Measurements from ENCODE around the gene NR3C1.

Gene NR3C1

DNA sequence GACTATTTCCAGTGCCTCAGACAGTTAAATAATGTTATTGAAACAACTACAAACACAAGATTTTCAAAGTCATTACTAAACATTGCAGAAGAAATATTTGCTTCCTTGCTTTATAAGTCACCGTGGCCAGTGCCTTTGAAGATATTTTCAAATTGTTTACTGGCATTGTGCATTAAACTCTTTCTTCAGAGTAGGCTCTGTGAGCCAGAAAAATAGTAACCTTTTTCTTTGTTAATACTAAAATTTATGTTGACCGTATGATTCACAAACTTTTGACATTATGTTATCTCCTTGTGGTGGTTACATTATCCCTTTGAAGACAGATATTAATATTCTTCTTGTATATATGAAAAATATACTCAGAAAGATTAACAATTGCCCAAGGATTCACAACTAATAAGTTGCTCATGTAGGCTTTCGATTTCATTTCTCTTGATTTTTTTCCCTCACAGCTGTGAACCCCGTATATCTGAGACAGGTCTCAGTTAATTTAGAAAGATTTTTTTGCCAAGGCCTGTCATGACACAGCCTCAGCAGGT lies 140.1 kb downstream of the NR3C1 start:
- H3K9ac ChIP-seq (ENCODE audit: low read length): no peak overlapping the region
- H3K27me3 ChIP-seq (replicated peaks; ENCODE audit: control insufficient read depth, insufficient read depth, low read length): no peaks in the 10 kb centered on the region
- DNase-seq (ENCODE audit: low read depth): peak; percentile 15
- H3K36me3 ChIP-seq (ENCODE audit: control insufficient read depth, insufficient read depth, low read length, severe bottlenecking): no peaks in the 10 kb centered on the region
- H3K9me3 ChIP-seq (ENCODE audit: control insufficient read depth, low read length): peaks cover 10% of the 10 kb centered on the region
- peaks cover 12% of the 10 kb centered on the region for H3K4me1 ChIP-seq (ENCODE audit: control insufficient read depth, insufficient read depth, low read length)
- H3K4me3 ChIP-seq (ENCODE audit: low read length): no peak overlapping the region

DNA sequence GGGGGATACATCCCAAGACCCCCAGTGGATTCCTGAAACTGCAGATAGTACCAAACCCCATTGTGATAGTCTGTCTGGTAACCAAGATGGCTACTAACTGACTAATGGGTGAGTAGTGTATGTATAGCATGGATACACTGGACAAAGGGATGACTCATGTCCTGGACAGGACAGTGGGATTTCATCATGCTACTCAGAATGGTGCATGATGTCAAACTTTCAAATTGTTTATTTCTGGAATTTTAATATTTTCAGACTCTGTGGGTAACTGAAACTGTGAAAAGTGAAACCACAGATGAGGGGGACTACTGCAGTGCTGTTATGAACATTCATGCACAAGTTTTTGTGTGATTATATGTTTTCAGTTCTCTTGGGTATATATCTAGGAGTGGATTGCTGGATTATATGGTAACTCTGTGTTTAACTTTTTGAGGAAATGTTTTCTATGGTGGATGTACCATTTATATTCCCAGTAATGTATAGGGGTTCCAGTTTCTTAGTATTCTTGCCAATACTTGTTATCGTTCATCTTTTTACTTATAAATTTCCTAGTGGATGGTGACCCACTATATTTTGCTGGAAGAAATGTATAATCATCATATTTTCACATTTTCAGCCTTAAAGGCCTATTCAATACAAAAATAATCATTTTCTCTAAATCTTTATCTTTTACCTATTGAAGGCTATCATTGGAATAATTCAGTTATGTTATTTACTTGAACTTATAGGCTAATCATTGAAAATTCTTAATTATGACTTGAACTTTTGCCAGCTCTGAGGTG lies 140.9 kb downstream of the NR3C1 start:
- peak; percentile 83 for DNase-seq (ENCODE audit: low read depth)
- H3K9ac ChIP-seq (ENCODE audit: low read length): no peak overlapping the region
- peaks cover 9% of the 10 kb centered on the region for H3K9me3 ChIP-seq (ENCODE audit: control insufficient read depth, low read length)
- H3K27me3 ChIP-seq (replicated peaks; ENCODE audit: control insufficient read depth, insufficient read depth, low read length): no peaks in the 10 kb centered on the region
- H3K36me3 ChIP-seq (ENCODE audit: control insufficient read depth, insufficient read depth, low read length, severe bottlenecking): no peaks in the 10 kb centered on the region
- H3K4me3 ChIP-seq (ENCODE audit: low read length): no peak overlapping the region
- H3K4me1 ChIP-seq (ENCODE audit: control insufficient read depth, insufficient read depth, low read length): peaks cover 12% of the 10 kb centered on the region

DNA sequence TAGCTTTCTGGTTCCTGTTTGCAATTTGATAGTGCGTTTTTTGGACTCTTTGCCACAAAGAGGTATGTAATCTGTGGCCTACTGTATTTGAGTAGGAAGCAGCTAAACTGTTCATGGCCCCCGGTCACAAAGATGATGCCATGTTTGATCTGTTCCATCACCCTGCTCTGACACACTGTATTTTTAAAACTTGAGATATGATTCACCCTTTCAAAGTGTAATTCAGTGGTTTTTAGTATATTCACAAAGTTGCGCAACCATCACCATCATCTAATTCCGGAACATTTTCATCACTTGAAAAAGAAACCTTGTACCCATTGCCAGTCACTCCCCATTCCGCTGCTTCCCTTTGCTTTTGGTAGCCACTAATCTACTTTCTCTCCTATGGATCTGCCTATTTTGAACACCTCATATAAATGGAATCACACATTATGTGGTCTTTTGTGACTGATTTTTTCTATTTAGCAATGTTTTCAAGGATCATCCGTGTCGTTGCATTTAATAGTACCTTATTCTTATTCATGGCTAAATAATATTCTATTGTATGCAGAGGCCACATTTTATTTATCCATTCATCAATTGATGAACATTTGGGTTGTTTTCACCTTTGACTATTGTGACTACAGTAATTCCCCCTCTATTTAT lies 141.6 kb downstream of the NR3C1 start:
- peak; percentile 74 for DNase-seq (ENCODE audit: low read depth)
- no peaks in the 10 kb centered on the region for H3K36me3 ChIP-seq (ENCODE audit: control insufficient read depth, insufficient read depth, low read length, severe bottlenecking)
- H3K9ac ChIP-seq (ENCODE audit: low read length): no peak overlapping the region
- H3K4me1 ChIP-seq (ENCODE audit: control insufficient read depth, insufficient read depth, low read length): peaks cover 12% of the 10 kb centered on the region
- H3K27me3 ChIP-seq (replicated peaks; ENCODE audit: control insufficient read depth, insufficient read depth, low read length): no peaks in the 10 kb centered on the region
- H3K9me3 ChIP-seq (ENCODE audit: control insufficient read depth, low read length): peaks cover 5% of the 10 kb centered on the region
- no peak overlapping the region for H3K4me3 ChIP-seq (ENCODE audit: low read length)

DNA sequence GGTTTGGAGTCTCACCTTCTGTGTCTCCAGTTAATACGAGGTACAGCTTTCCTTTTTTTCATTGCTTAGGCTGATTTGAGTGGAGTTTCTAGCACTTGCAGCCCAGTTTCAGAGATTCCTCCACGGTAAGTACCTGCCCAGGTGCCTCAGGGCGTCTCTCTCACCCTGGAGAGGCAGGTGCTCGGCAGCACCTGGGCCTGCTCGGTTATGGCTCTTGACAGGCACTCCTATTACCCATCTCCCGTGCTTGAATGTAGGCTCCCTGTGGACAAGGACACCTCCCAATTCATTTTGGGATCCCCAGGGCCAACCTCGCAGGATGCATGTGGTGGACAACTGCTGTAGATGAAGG lies 144.3 kb downstream of the NR3C1 start:
- H3K4me3 ChIP-seq (ENCODE audit: low read length): no peak overlapping the region
- H3K4me1 ChIP-seq (ENCODE audit: control insufficient read depth, insufficient read depth, low read length): peaks cover 12% of the 10 kb centered on the region
- H3K36me3 ChIP-seq (ENCODE audit: control insufficient read depth, insufficient read depth, low read length, severe bottlenecking): no peaks in the 10 kb centered on the region
- no peak overlapping the region for H3K9ac ChIP-seq (ENCODE audit: low read length)
- no peak for DNase-seq (ENCODE audit: low read depth)
- H3K9me3 ChIP-seq (ENCODE audit: control insufficient read depth, low read length): no peaks in the 10 kb centered on the region
- no peaks in the 10 kb centered on the region for H3K27me3 ChIP-seq (replicated peaks; ENCODE audit: control insufficient read depth, insufficient read depth, low read length)

DNA sequence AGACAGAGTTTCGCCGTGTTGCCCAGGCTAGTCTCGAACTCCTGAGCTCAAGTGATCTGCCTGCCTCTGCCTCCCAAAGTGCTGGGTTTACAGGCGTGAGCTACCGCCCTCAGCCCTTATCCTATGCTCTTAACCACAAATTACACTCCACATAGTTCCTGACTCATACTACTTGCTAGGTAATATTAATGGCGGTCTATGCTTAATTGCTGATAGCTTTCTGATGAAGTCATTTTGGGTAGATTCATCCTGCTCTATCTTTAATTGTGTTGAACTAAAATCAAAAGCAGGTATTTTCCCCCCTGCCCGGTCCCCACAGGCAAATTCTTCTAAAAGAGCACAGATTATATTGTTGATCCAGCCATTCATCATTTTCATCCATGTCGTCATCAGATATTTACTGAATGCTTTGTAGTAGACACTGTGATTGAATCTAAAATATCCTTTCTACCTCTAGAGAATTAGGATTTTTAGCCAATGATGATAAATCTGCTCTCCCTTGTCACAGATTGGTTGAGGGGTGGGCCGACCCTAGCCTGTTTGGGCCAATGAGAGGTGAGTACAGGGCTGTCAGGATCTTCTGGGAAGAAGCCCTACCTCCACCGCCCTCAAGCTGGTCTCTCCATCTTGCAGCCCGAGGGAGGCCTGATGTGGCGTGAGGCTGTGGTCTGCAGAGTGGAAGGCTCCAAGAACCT lies 144.8 kb downstream of the NR3C1 start:
- H3K9ac ChIP-seq (ENCODE audit: low read length): no peak overlapping the region
- H3K4me1 ChIP-seq (ENCODE audit: control insufficient read depth, insufficient read depth, low read length): peaks cover 12% of the 10 kb centered on the region
- H3K27me3 ChIP-seq (replicated peaks; ENCODE audit: control insufficient read depth, insufficient read depth, low read length): no peaks in the 10 kb centered on the region
- no peak for DNase-seq (ENCODE audit: low read depth)
- no peaks in the 10 kb centered on the region for H3K36me3 ChIP-seq (ENCODE audit: control insufficient read depth, insufficient read depth, low read length, severe bottlenecking)
- no peaks in the 10 kb centered on the region for H3K9me3 ChIP-seq (ENCODE audit: control insufficient read depth, low read length)
- H3K4me3 ChIP-seq (ENCODE audit: low read length): no peak overlapping the region

DNA sequence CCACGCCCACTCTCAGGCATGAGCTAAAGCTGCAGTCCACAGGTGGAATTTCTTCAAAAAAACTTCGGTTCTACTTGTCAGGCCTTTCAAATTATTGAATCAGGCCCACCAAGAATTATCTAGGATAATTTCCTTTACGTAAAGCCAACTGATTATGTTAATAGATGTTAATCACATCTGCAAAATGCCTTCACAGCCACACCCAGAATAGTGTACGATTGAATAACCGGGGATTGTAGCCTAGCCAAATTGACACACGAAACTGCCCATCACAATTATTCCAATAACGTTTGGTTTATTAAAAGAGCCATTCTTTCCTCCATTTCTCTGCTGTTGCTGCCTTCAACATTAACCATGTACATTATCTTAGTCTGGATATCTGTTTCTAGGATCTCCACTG lies 148.7 kb downstream of the NR3C1 start:
- Histone ChIP-seq H3K9ac (ENCODE audit: low read length) (no peak overlapping the region), H3K4me3 (ENCODE audit: low read length) (no peak overlapping the region), H3K9me3 (ENCODE audit: control insufficient read depth, low read length) (no peaks in the 10 kb centered on the region), H3K27me3 (replicated peaks; ENCODE audit: control insufficient read depth, insufficient read depth, low read length) (no peaks in the 10 kb centered on the region), H3K36me3 (ENCODE audit: control insufficient read depth, insufficient read depth, low read length, severe bottlenecking) (no peaks in the 10 kb centered on the region), H3K4me1 (ENCODE audit: control insufficient read depth, insufficient read depth, low read length) (peaks cover 1% of the 10 kb centered on the region)
- DNase-seq (ENCODE audit: low read depth): no peak

DNA sequence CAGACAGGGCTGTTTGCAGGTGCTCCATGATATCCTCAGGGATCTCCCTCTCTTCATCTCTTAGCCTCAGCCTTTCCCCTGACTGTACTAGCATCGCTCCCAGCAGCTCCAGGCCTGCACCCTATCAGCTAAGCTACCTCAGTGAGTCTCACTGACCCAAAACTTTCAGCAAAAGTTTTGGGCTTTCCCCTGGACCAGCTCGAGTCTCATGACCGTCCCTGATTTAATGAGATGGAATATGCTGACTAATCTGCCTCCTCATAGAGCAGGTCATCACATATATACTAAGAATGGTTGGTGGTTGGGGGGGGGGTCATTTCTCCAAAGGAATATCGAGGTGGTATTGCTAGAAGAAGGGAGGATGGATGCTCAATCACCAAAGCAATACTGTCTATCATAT lies 151.5 kb downstream of the NR3C1 start:
- no peaks in the 10 kb centered on the region for H3K9me3 ChIP-seq (ENCODE audit: control insufficient read depth, low read length)
- H3K27me3 ChIP-seq (replicated peaks; ENCODE audit: control insufficient read depth, insufficient read depth, low read length): no peaks in the 10 kb centered on the region
- H3K4me1 ChIP-seq (ENCODE audit: control insufficient read depth, insufficient read depth, low read length): peaks cover 13% of the 10 kb centered on the region
- H3K9ac ChIP-seq (ENCODE audit: low read length): no peak overlapping the region
- DNase-seq (ENCODE audit: low read depth): no peak
- H3K4me3 ChIP-seq (ENCODE audit: low read length): no peak overlapping the region
- no peaks in the 10 kb centered on the region for H3K36me3 ChIP-seq (ENCODE audit: control insufficient read depth, insufficient read depth, low read length, severe bottlenecking)

DNA sequence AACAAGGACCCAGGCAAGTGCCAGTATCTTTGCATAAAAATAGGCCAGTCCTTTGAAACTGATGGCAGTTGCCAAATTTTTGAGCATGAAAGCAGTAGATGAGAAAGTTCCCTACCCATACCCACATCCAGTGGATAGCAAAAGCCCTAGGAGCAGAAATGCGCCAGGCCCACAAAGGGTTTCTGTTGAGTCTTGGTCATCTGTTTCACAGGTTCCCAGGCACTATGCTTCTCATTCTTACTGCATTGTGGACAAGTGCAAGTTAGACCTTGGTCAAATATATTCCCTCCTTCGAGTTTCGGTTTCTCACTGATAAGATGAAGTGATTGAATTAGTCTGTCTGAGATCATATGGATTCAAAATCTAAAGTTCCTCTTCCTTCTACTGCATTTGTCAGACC lies 152.3 kb downstream of the NR3C1 start:
- H3K4me1 ChIP-seq (ENCODE audit: control insufficient read depth, insufficient read depth, low read length): peaks cover 16% of the 10 kb centered on the region
- no peaks in the 10 kb centered on the region for H3K9me3 ChIP-seq (ENCODE audit: control insufficient read depth, low read length)
- H3K9ac ChIP-seq (ENCODE audit: low read length): no peak overlapping the region
- H3K27me3 ChIP-seq (replicated peaks; ENCODE audit: control insufficient read depth, insufficient read depth, low read length): no peaks in the 10 kb centered on the region
- H3K36me3 ChIP-seq (ENCODE audit: control insufficient read depth, insufficient read depth, low read length, severe bottlenecking): no peaks in the 10 kb centered on the region
- no peak for DNase-seq (ENCODE audit: low read depth)
- no peak overlapping the region for H3K4me3 ChIP-seq (ENCODE audit: low read length)

DNA sequence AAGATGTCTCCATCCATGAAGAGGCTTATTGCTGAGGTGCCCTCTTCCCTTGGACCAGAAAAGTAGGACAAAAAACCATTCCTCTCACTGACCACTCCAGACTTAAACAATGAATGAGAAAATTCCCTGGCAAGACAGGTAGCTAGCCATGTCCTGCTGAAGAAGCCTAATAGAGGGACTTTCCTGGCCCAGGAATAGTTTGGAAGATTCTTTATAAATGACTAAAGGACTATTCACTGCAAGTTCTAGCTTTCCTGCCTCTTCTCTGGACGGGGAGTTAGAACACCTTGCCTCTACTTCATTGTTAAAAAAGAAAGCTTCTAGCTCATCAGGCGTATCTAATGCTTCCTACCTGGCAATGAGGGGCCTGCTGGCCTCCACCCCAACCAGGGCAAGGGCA lies 153.6 kb downstream of the NR3C1 start:
- Histone ChIP-seq H3K36me3 (ENCODE audit: control insufficient read depth, insufficient read depth, low read length, severe bottlenecking) (no peaks in the 10 kb centered on the region), H3K4me1 (ENCODE audit: control insufficient read depth, insufficient read depth, low read length) (peaks cover 28% of the 10 kb centered on the region), H3K27me3 (replicated peaks; ENCODE audit: control insufficient read depth, insufficient read depth, low read length) (no peaks in the 10 kb centered on the region), H3K9ac (ENCODE audit: low read length) (no peak overlapping the region), H3K9me3 (ENCODE audit: control insufficient read depth, low read length) (no peaks in the 10 kb centered on the region), H3K4me3 (ENCODE audit: low read length) (no peak overlapping the region)
- no peak for DNase-seq (ENCODE audit: low read depth)

DNA sequence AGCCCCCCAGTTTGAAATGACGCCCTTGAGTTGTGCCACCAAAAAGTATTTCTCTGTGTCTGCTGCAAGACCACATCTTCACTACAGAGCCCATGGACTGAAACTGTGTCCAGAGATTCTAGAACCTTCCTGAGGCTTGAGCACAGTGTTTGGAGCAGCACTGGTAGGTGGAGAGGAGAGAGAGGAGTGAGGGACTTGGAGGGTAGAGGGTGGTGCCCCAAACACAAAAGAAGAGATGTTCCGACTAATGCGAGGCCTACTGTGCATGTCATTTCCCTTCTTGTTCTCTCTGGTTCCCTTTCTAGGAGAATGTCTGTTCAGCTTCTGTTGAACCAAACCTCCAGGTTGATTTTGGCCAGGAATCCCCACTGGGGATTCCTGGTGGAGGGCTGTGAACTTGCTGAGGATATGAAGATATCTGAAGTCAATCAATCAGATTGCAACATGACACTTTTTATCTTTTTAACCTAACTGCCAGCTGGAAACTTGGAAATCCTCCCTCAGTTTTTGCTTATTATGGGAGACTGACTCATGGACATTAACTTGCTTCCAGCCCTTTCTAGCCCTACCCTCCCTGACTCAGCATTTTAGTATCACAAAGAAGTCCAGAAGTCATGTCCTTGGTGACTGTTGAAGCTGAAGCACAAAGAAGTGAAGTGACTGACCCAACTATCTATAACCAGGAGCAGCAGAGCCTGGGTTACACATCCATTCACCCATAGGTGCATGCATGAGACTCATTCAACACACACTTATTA lies 154.5 kb downstream of the NR3C1 start:
- DNase-seq (ENCODE audit: low read depth): peak; percentile 81
- no peaks in the 10 kb centered on the region for H3K27me3 ChIP-seq (replicated peaks; ENCODE audit: control insufficient read depth, insufficient read depth, low read length)
- H3K9ac ChIP-seq (ENCODE audit: low read length): no peak overlapping the region
- H3K4me1 ChIP-seq (ENCODE audit: control insufficient read depth, insufficient read depth, low read length): peaks cover 36% of the 10 kb centered on the region
- no peaks in the 10 kb centered on the region for H3K36me3 ChIP-seq (ENCODE audit: control insufficient read depth, insufficient read depth, low read length, severe bottlenecking)
- H3K4me3 ChIP-seq (ENCODE audit: low read length): no peak overlapping the region
- H3K9me3 ChIP-seq (ENCODE audit: control insufficient read depth, low read length): no peaks in the 10 kb centered on the region

DNA sequence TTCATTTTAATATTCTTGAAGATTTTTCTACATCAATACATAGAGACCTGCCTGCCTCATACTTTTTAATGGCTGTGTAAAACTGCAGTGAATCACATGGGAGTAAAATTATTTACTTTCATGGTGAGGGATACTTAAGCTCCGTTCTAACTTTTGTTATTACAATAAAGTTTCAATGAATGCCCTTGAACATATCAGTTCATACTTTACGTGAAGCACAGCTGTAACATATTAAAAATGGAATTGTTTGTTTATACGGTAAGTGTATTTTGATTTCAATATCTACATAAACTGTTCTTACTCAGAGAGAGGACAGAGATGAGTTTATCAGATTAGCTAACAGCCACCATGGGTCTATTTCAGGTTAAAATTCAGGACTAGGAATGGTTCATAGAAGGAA lies 155.1 kb downstream of the NR3C1 start:
- Histone ChIP-seq H3K27me3 (replicated peaks; ENCODE audit: control insufficient read depth, insufficient read depth, low read length) (no peaks in the 10 kb centered on the region), H3K4me3 (ENCODE audit: low read length) (no peak overlapping the region), H3K9me3 (ENCODE audit: control insufficient read depth, low read length) (no peaks in the 10 kb centered on the region), H3K9ac (ENCODE audit: low read length) (no peak overlapping the region), H3K36me3 (ENCODE audit: control insufficient read depth, insufficient read depth, low read length, severe bottlenecking) (no peaks in the 10 kb centered on the region), H3K4me1 (ENCODE audit: control insufficient read depth, insufficient read depth, low read length) (peaks cover 40% of the 10 kb centered on the region)
- DNase-seq (ENCODE audit: low read depth): peak; percentile 68
